COR-L47 (cell line): ENCODE measurements around the gene IL16.
"Not testable (repeated sequence)": the region's sequence is repeated elsewhere in the genome, so short reads cannot be mapped to it uniquely, and the experiment has no call there.

Source experiments
- DNase-seq: peaks from one replicate; lab custom pipeline; 2025; lab: John Stamatoyannopoulos, UW

Gene IL16

GRCh38 chr15:81313686-81314085 is 117.0 kb downstream of the IL16 start:
- DNase-seq = no peak

DNA sequence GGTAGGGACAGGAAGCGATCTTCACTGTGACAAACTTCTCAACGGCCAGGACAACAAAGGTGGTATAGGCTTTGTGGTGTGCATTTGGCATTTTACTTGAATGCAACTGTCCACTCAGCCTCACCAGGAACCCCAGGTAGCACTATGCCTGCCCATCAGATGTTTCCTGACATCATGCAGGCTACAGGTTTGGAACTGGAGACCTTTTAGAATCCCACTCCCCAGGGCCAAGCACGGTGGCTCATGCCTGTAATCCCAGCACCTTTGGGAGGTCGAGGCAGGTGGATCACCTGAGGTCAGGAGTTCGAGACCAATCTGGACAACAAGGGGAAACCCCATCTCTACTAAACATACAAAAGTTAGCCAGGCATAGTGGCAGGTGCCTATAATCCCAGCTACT is 117.7 kb downstream of the IL16 start:
- no peak for DNase-seq

- no peak for DNase-seq
These were observed 118.9 kb downstream of the IL16 start for GRCh38 chr15:81315452-81316175.

DNA sequence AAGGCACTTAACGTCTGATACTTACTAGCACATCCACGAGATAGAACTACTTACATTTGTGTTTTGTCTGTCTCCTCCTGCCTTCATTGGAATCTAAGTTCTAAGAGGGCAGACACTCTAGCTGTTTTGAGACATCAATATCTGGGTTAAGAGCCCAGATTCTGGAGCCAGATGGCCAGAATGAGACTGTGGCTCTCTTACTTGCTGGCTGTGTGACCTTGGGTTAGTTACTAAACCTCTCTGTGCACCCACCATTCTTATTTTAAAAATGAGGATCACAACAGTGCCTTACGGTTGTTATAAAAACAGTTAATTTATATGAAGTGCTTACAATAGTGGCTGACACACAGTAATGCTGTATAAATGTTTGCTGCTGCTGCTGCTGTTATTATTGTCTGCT is 119.6 kb downstream of the IL16 start:
- no peak for DNase-seq

GRCh38 chr15:81317642-81318017 is 121.0 kb downstream of the IL16 start:
- DNase-seq = no peak

DNA sequence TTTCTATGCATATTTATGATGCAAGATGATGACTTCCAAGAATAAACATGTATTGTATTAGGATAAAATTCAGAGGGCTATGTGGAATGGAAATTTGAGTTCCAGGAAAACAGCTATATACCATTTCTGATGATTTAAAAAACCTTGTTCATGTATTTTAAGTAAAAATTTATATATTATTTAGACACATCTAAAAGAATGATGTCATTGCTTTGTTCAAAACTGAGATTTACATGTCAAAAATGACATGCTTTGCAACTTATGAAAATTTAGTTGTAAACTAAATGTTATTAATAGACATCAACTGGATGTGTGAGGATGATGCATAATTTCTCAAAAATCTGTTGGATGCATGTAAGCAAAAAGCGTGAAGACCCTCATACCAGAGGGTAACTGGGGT is 125.0 kb downstream of the IL16 start:
- no peak for DNase-seq

DNA sequence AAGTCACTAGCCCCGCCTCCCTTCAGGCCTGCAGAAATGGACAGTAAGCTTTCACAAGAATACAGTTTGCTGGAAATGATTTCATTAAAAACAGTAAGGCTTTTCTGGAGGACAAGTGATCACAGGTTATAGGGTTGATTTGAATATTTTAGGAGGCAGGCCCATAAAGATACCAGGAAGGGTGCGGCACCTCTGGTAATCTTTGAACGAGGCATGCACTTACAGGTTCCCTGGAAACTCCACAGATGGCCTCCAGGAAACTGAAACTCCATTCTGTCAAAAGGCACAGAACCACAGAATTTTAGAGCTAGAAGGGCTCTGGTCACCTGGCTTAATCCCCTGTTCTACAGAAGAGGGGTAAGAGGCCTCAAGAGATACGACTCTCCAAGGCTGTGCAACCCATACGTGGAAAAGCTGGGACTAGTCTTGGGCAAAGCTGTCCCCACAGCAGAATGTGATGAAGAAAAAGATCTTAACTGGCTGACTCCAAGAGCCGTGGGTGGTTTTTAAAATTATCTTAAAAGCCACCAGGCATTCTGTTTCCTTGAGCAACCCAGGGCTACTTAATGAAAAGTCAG is 126.1 kb downstream of the IL16 start:
- no peak for DNase-seq

DNA sequence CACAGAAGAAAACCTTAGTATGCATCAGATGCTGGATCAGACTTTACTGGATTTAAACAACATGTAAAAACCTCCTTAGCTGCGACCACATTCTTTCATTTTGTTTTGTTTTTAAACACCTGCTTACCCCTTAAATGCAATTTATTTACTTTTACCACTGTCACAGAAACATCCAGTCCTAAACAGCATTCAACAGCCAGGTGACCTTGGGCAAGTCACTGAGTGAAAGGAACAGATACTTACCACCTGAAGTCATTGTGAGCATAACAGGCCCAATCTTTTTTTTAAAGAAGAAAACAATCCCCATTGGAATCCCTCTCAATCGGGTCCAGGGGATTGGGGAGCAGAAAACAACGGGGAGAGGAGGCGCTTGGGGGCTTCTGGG is 126.9 kb downstream of the IL16 start:
- DNase-seq = no peak

DNA sequence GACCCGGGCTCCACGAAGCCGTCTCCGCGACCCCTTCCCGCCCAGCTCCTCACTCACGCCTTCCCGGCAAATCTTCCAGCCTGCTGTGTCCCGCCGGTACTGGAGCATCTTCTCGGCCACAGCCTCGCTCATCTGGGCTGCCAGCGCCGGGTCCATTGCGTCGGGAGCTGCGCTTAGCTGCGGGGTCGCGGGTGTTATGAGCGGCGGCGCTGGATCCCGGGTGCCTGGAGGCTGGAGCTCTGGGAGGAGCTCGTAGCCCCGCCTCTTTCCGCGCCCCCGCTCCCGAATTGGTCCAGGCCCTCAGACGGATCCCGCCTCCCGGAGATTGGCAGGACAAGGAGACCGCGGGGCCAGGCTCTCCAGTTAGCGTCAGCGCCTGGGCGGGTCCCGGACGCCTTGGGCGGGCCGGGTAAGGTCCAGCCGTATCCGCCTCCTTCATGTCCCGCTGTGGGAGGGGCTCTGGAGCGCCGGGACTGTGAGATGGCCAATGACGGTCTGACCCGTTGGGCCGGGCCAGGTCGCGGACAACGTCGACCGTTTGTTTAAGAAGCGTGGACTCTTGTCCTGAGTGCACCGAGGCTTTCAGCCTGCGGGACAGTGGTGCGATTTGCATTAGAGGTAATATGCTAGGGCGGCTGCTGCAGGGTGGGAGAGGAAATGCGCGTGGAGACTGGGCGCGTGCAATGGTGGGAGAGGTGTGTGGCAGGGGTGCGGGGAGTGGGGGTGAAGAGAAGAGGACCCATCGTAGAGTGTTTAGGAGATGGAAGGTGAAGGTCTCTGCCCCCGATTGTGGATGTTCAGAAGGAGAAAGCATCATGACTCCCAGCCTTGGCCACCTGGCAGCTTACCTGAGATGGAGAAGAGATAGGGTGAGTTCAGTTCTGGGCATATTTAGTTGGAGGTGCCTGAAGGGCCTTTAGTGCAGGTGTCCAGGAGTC is 127.5 kb downstream of the IL16 start, which contains the start of gene STARD5:
Gene STARD5 (minus strand): TSS at position 198 of the 938 bp plus-strand sequence. CDS start 42 bp downstream, at position 156.
- DNase-seq = peak; percentile 89

DNA sequence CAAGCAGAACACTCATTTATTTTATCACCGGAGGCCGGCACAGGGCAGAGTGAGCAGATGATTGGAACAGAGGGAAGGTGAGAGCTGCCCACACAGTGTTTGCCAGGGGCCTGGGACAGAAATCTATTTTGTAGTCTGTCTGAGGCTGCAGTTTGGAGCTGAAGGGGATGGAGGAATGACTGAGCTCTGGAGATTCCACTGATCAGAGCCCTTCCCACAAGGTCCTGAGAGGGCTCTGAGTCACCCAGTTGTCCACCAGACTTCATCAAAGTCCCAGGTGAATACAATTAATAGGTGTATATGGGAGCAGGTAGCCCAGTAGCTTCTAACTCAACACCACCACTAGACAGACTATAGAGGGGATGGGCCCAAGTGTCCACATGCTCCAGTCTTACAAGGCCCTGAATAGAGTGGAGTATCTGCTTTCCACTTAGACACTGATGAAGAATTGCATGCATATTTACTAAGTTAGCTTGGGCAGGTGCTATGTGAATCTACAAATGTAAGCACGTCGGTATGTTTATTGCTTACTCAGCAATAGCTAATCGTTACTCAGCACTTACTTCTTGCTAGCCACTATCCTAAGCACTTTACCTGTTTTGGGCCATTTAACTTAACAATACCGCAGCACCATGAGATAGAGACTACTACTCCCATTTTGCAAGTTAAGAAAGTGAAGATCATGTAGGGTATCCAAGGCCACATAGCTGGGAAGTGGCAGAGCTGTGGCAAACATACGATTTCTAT is 130.0 kb downstream of the IL16 start:
- DNase-seq = no peak

DNA sequence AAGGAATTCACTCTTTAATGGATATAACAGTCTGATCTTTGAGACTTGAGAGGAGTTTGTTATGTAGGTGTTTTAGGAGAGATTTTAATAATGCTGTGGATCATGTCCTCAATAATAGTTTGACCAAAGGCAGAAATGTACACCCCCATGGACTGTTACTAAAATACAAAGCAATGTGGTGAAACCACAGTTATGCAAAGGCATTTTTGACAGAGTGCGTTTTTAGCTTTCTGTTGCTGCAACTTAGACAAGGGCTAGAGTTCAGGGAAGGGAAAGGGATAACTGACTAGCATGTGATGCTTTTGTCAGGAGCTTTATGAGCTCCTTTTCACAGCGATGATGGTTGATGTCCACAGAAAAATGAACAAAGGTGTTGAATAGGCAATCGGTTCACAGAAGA is 130.8 kb downstream of the IL16 start:
- DNase-seq = no peak

DNA sequence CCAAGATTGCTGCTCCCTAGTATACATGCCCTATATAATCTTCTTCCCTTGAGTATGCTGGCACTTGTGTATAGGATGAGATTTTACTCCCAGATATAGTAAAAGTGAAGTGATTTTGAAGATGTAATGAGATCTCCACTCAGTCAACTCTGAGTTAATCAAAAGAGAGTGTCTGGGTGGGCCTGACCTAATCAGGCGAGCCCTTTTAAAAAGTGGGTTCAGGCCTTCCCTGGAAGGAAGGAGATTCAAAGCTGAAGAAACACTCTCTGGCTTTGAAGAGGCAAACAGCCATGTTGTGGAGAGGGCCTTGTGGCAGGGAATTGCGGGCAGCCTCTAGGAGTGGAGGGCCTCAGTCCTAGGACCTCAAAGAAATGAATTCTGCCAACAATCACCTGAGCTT is 132.8 kb downstream of the IL16 start:
- no peak for DNase-seq

DNA sequence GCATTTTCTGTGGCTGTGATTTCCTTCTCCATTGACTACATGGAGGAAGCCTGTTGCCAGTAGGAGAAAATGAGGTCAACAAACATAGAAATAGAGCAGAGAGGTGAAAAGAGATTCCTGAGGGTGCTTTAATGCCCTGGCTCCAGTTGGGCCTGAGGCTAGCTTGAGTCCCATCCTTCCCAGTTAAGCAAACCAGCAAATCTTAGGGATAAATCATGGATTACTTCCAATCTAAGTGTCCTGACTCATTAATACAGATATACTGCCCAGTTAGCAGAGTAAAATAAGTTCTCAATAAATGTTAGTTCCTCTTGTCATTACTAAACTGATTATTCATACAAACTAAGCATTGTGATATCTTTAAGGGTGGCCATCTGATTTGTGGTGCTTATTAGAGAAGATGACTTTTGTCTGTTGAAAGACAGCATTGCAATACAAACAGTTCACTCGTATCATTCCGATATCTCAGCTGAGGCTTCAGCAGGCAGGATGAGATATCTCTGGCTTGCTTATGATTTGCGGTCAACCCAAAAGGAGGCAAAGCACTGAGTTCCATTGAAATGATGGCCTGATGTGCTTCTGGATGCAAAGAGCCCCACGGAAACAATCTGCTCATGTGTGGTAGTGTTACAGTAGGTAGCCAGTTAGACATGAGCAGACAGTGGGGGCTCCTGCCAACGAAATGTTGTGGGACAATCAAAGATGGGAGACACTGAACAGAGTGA is 133.8 kb downstream of the IL16 start:
- no peak for DNase-seq

DNA sequence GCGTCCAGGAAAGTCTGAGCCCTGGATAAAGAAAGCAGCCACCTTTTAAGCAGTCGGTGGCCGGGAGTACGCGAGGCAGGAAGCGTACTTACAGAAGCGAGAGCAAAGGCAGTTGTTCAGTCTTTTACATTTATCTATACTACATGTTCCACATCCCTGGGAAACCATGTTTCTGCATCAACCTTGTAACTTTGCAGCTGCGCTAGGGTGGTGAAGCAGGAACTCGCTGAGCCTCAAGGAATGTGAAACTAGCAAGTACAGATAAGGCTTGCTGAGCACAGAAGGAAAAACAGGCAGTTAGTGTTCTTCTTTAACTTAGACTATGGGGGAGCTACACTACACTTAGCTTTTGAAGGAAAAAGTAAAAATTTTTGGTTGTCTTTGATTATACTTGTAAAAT is 134.5 kb downstream of the IL16 start:
- not testable (repeated sequence) for DNase-seq

GRCh38 chr15:81331600-81331999 is 134.9 kb downstream of the IL16 start:
- DNase-seq = no peak

DNA sequence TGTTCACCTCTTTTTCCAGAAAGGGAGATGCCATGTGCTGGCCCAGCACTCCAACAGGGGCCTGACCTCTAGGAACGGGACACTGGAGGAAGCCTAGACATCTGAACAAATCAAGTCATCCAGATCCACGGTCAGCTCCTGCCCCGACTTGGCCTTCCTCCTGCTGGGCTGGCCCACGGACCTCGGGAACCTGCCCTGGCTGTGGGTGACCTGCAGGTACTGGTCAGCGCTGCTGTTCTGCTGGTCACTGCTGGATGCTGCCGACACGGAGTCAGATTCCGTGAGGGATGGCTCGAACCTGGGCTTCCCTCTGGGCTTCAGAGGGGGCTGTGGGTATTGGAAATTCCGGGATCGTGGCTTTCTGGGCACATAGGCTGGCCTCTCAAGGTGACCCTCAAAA is 135.6 kb downstream of the IL16 start:
- DNase-seq = no peak

- no peak for DNase-seq
These were observed 136.7 kb downstream of the IL16 start for GRCh38 chr15:81333363-81333762.

DNA sequence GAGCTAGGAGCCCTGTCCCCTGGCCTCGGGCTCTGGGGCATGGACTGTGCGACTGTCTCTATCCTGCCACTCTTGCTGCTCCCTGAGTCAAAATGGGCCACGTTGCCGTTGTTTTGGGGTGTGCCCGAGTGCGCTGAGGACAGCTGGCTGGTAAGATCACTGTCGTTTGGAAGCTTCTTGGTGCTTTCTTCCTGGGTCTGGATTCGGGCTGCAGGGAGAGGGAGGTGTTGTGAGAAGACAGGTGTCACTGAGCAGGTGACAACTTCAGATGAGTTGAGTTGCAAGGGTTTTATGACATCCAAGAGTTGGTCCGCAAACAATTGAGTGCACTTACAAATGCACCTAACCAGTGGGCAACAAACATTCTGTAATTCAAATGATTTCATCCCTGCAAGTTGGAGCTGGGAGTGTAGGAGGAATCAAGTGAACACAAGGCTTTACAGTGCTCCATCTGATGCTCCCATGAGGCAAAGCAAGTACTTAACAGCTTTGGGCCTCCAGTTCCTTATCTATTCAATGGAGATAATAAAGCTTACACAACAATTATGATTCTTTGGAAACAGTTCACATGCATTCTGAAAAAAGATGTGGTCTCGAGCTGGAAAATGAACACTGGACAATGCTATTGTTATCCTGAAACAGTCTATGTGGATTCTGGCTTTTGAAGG is 138.2 kb downstream of the IL16 start:
- DNase-seq = no peak

- DNase-seq = no peak
These were observed 139.0 kb downstream of the IL16 start for GRCh38 chr15:81335631-81336030.

- no peak for DNase-seq
These were observed 139.9 kb downstream of the IL16 start for GRCh38 chr15:81336568-81336967.

- DNase-seq = no peak
These were observed 140.6 kb downstream of the IL16 start for GRCh38 chr15:81337241-81337640.
